Medulla oblongata (tissue), 1 donor: Measurements from ENCODE around the gene USP40.
A peak's percentile ranks its signal among the peaks of the same experiment; 100 is the strongest.

Experiments
- DNase-seq: peaks from one replicate; pipeline ENCODE4 v3.0.0-alpha.2; 2015; ENCODE audit errors: extremely low spot score

The USP40 gene

DNA sequence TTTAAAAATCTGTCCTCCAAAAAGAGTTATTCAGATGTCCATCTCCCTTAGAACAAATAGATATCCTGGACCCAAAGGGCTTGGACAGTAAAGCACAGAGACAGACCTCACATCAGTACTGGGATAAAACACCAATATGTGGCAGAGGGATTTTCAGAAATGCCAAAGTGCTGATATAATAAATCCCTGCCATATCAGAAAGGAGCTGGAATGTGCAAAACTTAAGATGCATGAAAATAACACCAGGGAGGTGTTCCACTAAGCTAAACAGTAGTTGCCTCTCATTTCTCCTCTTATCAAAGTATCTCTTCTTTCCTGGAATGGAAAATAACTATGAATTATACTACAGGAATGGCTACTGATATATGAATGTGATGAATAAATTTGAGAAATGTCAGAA is 13.2 kb downstream of the USP40 start:
- no peak for DNase-seq

DNA sequence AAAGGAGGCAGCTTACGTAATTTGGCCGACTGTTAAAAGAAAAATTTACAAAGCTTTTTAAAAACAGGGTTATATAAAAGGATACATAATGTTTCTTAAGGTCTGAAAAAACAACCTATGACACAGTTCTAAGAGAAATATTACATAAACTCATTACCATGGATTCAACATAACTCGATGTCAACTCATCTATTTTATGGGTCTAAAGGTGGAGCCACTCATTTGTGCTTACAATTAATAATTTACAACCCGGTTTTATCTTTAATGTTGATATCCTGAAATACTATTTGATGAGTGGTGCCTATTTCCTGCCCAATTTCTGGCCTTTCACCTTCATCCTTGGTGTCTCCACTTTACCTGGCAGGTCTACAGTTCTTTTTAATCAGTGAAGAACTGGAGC is 15.1 kb downstream of the USP40 start:
- DNase-seq: no peak

DNA sequence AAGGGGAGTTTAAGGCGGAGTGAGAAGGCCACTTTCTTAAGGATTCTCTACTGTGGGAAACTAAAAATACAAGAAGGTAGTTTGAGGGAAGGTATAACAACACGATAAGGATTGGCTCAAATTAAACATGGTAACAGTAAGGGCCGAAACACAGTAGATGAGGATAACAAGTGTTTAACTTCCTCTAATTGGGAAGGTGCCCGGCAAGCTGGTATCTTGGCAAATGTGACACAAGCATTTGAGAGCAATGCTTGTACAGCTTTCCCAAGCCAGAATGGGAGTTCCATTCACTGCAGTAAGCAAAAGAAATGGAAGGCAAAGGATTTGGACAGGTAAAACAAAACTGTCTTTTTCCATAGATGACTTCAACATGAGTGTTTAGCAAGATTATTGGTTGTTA is 19.8 kb downstream of the USP40 start:
- peak; percentile 33 for DNase-seq

DNA sequence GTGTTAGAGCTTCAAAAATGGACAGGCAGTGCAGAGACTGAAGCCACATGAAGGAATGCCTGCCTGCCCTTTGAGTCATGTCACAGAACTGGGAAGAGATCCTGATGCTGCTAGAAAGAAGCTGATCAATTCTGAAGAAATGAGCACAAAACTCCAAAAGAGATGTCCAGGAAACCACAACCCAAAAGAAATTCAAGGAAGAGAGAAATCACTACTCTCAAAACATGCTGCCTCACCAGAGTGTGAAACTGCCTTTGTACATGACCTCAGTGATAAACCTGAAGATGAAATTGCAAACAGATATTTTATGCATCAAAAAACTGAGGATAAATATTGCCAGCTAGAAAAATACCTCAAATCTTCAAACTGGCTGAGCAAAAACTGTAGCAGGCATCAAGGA is 20.5 kb downstream of the USP40 start:
- no peak for DNase-seq

DNA sequence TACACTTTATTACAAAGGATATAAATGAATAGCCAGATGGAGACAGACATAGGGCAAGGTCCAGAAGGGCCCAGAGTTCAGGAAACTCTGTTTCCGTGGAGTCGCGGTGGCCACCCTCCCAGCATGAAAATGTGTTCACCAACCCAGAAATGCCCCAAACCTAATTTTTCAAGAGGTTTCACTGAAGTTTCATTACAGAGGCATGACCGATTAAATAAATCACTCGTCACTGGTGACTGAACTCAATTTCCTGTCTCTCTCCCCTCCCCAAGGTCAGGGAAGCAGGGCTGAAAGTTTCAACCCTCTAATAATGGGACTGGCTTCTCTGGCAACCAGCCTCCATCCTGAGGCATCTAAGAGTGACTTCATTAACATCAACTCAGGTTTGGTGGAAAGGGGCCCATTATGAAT is 22.4 kb downstream of the USP40 start:
- DNase-seq: no peak

DNA sequence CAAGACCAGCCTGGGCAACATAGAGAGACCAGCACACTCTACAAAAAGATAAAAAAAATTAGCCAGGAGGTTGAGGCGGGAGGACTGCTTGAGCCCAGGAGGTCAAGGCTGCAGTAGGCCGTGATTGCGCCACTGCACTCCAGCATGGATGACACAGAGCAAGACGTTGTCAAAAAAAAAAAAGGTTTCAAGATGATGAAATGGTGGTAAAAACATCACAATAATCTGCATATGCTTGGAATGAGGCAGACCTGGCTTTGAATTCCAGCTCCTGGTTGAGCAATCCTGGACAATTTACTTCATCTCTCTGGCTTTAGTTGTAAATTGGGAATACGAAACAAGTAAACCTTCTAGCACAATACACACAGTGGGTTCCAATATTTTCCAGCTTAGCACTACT is 24.1 kb downstream of the USP40 start:
- DNase-seq: no peak

DNA sequence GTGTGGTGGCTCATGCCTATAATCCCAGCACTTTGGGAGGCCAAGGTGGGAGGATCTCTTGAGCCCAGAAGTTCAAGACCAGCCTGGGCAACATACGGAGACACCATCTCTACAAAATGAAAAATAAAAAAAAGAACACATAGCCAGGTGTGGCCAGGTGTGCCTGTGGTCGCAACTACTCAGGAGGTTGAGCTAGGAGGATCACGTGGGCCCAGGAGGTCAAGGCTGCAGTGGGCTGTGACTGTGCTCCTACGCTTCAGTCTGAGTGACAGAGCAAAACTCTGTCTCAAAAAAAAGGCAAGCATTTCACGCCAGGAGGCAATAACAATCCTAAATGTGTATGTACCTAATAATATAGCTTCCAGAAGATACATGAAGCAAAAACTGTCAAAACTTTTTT is 27.8 kb downstream of the USP40 start:
- no peak for DNase-seq

DNA sequence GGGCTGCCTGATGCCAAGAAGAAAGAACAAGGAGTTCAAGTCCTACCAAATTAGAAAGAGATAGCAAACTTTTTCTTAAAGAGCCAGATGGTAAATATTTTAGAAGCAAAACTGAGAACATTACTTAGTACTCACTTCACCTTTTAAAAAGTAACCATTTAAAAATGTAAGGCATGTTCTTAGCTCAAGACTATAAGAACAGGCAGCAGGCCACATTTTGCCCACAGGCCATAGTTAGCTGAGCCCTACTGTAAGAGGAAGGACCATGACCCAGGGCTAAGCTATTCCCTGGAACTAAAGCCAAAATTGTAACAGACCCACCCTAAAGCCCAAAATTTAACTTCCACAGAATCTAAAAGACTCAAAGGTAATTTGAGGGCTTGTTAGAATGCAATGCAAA is 31.3 kb downstream of the USP40 start:
- DNase-seq: no peak

DNA sequence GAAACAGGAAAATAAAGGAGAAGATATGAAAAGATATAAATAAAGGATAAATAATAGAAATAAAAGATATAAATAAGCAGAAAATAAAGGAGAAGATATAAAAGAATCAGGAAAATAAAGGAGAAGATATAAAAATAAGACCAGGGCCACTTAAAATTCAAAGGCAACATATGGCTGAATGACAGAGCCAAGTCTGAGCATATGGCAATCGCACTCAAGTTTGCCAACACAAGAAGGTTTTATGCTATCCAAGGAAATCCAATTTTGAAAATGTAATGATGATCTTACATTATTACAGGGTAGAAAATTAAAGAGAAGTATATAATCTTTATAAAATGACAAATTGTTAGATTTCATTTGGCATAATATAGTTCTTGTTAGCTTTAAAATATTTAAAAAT is 33.6 kb downstream of the USP40 start:
- no peak for DNase-seq

DNA sequence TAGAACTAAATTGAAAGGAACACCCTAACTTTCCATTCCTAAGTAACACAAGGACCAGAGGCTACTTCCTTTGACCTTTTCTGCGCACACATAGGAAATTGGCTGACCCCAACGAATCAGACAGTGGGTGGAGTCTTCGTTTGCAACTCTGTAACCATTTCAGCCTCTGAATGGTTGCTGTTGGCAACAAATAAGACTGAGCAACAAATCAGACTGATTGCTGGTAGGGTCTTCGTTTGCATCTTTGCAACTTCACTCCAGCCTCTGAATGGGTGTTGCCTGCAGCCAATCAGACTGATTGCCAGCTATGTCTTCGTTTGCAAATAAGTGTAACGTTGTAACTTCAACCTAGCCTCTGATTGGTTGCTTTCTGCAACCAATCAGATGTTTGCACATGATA is 34.6 kb downstream of the USP40 start:
- DNase-seq: no peak

DNA sequence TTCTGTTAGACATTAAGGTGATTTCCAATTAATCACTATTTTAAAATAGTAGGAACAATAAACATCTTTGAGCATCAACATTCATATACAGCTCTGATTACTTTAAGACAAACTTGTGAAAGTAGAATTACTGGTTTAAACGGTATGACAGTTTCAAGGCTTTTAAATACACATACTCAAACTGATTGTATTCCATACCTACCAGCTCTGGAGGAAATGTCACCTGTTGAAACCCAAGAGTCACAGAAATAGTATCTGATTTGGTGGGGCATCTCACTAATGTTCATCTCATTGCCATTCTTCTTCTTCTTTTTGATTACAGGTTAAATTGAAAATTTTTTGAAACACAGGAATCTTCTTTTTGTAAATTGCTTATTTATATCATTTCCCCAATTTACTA is 36.2 kb downstream of the USP40 start:
- no peak for DNase-seq

DNA sequence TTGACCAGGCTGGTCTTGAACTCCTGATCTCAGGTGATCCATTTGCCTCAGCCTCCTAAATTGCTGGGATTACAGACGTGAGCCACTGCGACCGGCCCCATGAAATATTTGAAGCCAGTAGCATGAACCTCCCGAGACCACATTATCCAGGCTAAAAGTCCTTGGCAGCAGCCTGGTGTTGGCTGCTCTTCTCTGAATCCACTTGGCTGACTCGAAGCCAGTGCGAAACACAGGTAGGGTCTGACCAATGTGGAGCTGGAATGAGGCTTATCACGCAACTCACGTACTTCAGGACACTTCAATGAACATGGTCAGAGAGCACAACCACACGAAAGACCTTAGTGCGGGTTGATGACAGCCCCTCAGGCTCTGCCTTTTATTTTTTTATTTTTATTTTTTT is 38.4 kb downstream of the USP40 start:
- no peak for DNase-seq

DNA sequence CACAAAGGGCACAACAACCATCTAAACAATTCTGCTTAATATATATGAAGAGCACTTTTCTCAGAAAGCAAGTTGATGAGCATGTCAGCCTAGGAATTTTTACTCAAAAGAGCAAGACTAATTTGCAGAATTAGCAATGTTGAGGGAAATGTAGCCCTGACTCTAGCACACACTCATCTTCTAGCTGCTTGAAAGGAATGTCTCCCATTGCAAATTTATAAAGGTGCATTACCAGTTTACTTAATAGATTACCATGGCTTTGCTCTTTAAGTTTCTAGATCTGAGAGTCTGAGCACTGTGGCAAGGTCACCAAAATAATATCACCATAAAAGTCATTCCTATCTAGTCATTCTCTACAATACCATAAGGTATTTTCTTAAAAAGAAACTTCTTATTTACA is 40.8 kb downstream of the USP40 start:
- no peak for DNase-seq

DNA sequence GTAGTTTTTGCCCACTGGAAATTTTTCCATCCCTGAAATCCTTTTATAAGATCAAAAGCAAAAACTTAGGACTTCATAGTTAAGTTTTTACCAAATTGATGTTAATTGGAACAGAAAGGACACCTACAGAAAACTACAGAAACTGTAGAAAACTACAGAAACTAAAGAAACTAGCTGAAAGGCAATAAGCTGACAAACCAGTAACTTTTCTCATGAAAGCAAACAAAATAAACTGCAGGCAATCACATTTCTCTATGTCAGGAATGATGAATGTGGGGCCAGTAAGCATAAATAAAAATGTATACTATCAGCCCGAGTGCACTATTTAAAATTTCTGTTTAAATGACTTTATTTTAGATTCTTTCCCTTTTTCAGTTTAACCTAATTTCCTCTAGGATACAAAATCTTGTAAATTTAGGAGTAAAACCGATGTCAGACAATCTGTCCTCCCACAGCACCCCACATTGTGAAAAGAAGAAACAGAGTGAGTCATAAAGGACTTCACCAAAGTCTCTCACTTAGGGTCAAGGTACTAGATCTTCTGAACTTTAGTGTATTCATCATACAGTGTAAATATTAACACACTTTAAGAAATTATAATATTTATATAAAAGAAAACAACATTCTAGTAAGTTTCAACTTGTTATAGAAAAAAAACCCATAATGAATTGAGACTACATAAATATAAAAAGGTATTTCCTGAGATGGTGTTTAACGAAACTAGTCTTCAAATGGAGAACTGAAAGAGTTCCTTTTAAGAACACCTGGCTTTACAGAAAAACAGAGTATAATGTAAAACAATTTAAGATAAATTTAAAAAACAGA is 46.6 kb downstream of the USP40 start:
- DNase-seq: no peak

DNA sequence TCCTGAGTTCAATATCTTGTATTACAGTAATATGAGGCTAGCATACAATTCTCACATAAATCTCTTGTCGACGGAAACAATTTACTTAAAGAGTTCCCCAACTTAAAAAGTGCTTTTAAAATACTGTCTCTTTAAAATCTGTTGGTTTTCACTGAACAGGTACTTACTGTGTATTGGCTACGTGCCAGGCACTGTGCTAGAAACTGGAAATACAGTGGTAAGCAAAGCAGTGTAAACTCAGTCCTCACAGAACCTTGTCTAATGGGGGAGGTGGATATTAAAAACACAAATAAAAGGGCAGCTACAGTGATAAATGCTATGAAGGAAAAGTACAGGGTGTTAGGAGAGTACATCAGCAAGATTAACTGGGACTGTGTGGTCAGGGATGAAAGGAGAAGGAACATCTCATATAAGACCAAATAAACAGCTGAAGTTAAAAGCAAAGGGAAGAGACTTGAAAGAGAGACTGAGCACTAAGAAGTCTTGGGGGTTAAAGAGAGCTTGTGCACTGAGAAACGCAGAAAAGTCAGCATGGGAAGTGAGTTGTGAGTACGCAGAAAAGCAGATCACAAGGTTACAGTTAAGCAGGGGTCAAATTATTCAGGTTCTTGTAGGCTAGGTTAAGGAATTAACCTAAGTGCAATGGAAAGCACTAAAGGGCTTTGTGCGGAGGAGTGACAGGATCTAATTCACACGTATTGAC is 52.5 kb downstream of the USP40 start:
- no peak for DNase-seq

DNA sequence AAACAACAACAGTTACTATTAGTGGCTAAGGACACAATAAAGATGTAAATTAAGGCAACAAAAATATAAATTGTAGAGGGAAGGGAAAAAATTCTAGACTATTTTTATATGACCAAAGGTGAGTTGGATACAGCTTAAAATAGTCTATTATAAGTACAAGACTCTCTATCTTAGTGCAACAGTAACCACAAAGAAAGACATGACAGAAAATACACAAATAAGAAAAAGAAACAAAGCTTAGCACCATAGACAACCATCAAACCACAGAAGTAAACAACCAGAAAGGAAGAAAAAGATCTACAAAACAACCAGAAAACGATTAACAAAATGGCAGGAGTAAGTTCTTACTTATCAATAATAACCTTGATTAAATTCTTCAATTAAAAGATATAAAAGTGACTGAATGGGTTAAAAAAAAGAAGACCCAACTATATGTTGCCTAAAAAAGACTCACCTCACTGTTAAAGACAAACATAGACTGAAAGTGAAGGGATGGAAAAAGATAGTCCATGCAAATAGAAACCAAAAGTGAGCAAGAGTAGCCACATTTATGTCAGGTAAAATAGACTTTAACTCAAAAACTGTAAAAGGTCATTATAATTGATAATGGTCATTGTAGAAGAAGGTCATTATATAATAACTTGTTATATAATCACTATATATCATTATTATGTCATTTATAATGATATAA is 62.5 kb downstream of the USP40 start:
- DNase-seq: no peak

DNA sequence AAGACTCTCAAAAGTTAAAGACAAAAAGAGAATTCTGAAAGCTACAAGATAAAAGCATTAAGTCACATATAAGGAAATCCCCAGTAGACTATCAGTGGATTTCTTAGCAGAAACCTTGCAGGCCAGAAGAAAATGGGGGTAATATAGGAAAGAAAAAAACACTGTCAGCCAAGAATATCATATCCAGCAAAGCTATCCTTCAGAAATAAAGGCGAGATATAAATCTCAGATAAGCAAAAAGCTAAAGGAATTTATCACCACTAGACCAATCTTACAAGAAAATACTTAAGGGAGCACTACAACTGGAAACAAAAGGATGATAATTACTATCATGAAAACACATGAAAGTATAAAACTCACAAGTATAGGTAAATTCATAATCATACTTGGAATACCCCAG is 63.1 kb downstream of the USP40 start:
- no peak for DNase-seq

DNA sequence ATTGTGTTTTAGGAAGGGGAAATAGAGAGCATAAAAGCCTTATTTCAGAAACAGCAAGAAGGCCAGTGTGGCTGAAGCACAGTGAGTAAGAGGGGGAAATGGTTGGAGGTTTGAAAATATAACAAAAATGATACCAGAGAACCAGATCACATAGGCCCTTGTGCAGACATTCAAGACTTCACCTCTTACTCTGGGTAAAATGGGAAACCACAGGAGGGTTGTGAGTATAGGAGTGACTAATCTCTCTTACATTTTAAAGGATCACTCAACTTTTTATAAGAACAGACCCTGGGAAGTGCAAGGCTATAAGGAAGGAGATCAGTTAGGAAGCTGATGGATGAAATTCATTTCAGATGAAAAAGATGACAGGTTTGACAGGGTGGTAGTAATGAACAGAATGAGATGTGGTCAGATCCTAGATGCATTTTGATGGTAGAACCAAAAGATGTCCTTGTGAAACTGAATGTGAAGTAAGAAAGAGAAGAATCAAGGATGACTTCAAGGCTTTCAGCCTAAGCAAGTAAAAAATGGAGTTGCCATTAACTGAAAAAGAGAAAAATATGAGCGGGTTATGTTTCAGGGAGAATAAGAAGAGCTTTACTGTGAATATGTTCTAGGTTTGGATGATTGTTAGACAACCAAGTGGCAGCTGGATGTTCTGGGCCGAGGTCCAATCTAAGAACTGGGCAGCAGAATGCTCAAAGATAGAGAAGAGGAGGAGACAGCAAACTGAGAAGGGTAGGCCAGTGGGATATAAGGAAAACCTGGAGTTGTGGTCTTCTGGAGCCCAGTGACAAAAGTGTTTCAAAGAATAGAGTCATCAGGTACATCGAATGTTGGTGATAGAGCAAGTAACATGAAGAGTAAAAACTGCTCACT is 65.1 kb downstream of the USP40 start:
- no peak for DNase-seq

DNA sequence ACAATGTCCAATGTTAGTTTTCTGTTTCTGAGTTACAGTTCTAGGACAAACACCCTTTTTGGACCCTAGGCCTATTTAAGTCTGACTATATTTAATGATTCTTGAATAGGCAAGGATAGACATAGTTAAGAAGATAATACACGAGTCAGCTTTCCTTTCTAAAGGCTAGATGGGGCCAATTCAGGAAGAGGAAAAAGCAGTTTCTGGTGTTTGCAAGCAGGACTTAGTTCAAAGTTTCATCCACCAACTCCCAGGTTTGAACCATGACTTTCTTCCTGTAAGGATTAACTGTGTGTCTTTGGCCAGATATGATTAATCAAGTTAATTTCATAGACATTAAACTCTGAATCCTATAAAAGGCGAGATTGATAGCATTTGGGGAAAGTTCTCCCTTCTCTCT is 66.7 kb downstream of the USP40 start:
- DNase-seq: no peak

DNA sequence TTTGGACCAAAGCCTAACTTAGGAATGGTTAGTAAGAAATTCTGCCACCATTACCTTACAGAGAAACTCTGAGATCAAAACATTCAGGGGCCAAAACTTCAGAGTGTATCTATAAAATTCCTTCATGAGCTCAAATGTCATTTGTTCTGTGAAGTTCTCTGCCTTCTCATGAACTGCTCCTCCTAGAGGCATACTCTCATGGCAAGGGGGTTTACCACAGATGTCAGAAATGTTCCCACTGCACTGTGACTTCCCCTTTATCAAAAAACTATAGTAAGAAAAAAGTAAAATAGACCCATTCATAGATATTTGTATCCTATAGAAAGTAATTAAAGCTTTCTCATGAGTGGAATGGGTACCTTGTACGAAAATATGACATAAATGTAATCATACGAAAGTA is 68.5 kb downstream of the USP40 start:
- DNase-seq: no peak

DNA sequence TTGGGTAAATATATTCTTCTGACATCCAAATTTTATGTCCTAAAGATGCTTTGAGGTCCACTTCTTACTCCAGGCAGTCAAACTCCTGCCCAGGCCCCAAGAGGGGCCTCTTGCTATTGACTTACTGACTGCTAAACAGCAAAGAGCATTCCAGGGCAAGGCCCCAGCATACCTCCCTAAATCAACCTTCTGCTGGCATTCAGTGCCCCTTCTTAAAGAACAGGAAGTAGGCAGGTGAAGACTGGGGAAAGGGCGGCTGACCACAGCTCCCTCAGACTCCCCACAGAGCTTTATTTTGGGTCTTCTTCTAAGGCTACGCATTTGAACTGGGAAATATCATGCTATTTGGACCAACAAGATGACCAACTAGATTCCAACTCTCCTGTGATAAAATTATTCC is 68.9 kb downstream of the USP40 start:
- no peak for DNase-seq
